VCaP (cell line): ENCODE data around the gene CRB1.
"Not testable (repeated sequence)": the region's sequence is repeated elsewhere in the genome, so short reads cannot be mapped to it uniquely, and the experiment has no call there.

ENCODE experiments used
- H3K27ac ChIP-seq: fragments of 450-650 bp; 2 replicates; pipeline ENCODE4 v1.5.1; 2017
- CTCF ChIP-seq: fragments of 450-650 bp; conservative IDR thresholded peaks from 2 replicates; pipeline ENCODE4 v1.5.1; 2017; ENCODE audit warnings: mild to moderate bottlenecking, moderate library complexity

Gene CRB1

GRCh38 chr1:197393772-197394171, 125.7 kb downstream of the CRB1 start:
- no peak overlapping the region for H3K27ac ChIP-seq
- TF ChIP-seq CTCF: no peak

GRCh38 chr1:197394831-197395608, 127.0 kb downstream of the CRB1 start:
- TF ChIP-seq CTCF: no peak
- no peak overlapping the region for H3K27ac ChIP-seq

GRCh38 chr1:197397895-197398294, 129.8 kb downstream of the CRB1 start:
- no peak for TF ChIP-seq CTCF
- no peak overlapping the region for H3K27ac ChIP-seq

GRCh38 chr1:197399755-197400521, 131.9 kb downstream of the CRB1 start:
- peak; percentile 87 for TF ChIP-seq CTCF
- H3K27ac ChIP-seq: peak overlapping the region; percentile 16; the same call in 1 of the 2 replicates

GRCh38 chr1:197400522-197400902, 132.5 kb downstream of the CRB1 start:
- TF ChIP-seq CTCF: no peak
- H3K27ac ChIP-seq: peak overlapping the region; percentile 16; the same call in 1 of the 2 replicates

- no peak overlapping the region for H3K27ac ChIP-seq
- no peak for TF ChIP-seq CTCF
Measured at GRCh38 chr1:197402189-197402588, 134.1 kb downstream of the CRB1 start.

- H3K27ac ChIP-seq: not testable (repeated sequence)
Measured at GRCh38 chr1:197404774-197405173, 136.7 kb downstream of the CRB1 start.

GRCh38 chr1:197405614-197406013, 137.6 kb downstream of the CRB1 start:
- not testable (repeated sequence) for H3K27ac ChIP-seq
